Effector memory CD8-positive, alpha-beta T cell (primary cell): ENCODE data around the gene KDF1.

Source experiments
- ATAC-seq: fragments of 150-1000 bp; cut with Tn5 transposase; replicated peaks from 2 replicates; pipeline ENCODE4 v1.10.0; 2021; ENCODE audit warnings: mild to moderate bottlenecking, moderate library complexity
- DNase-seq, 3 experiments: peaks; one replicate each; pipeline ENCODE4 v3.0.0; 2021
- H3K27ac Mint-ChIP-seq, 2 donors: one replicate each; pipeline ENCODE4 v1.8.0; 2022; ENCODE audit warnings: mild to moderate bottlenecking in 2 of 2, mixed read lengths in 2 of 2, moderate library complexity in 2 of 2
- H3K27me3 Mint-ChIP-seq, 2 donors: one replicate each; pipeline ENCODE4 v1.8.0; 2022; ENCODE audit warnings: mixed read lengths in 2 of 2
- H3K36me3 Mint-ChIP-seq: one replicate; pipeline ENCODE4 v1.8.0; 2022; ENCODE audit warnings: mild to moderate bottlenecking, moderate library complexity, mixed read lengths; ENCODE audit not compliant: insufficient read depth
- H3K4me1 Mint-ChIP-seq, 2 donors: one replicate each; pipeline ENCODE4 v1.8.0; 2022; ENCODE audit warnings: low read depth in 2 of 2, mixed read lengths in 2 of 2
- H3K4me3 Mint-ChIP-seq, 2 donors: one replicate each; pipeline ENCODE4 v1.8.0; 2022; ENCODE audit warnings: mild to moderate bottlenecking in 2 of 2, mixed read lengths in 2 of 2, moderate library complexity in 2 of 2
- H3K9me3 Mint-ChIP-seq, 2 donors: one replicate each; pipeline ENCODE4 v1.8.0; 2022; ENCODE audit warnings: mixed read lengths in 2 of 2

KDF1 gene

GRCh38 chr1:26941311-26941710, 19.0 kb downstream of the KDF1 start:
- no peak for DNase-seq
- peaks cover 0 to 4% of the 10 kb centered on the region in 2 donors for H3K4me1 Mint-ChIP-seq
- H3K9me3 Mint-ChIP-seq = no peaks in the 10 kb centered on the region
- H3K27ac Mint-ChIP-seq = peak overlapping the region in 1 of 2 donors; percentile 68
- H3K4me3 Mint-ChIP-seq = no peak overlapping the region
- H3K27me3 Mint-ChIP-seq = no peaks in the 10 kb centered on the region
- peaks cover 46% of the 10 kb centered on the region for H3K36me3 Mint-ChIP-seq
- ATAC-seq = no peak

- peaks cover 2 to 4% of the 10 kb centered on the region in 2 donors for H3K4me1 Mint-ChIP-seq
- H3K4me3 Mint-ChIP-seq = no peak overlapping the region
- no peaks in the 10 kb centered on the region for H3K9me3 Mint-ChIP-seq
- no peaks in the 10 kb centered on the region for H3K27me3 Mint-ChIP-seq
- no peak for ATAC-seq
- no peak for DNase-seq
- peak overlapping the region; percentile 12 to 41 for H3K27ac Mint-ChIP-seq
- H3K36me3 Mint-ChIP-seq = peaks cover 44% of the 10 kb centered on the region
Observed at GRCh38 chr1:26938659-26939025, 21.6 kb downstream of the KDF1 start.

- no peak overlapping the region for H3K4me3 Mint-ChIP-seq
- H3K9me3 Mint-ChIP-seq = no peaks in the 10 kb centered on the region
- peaks cover 41% of the 10 kb centered on the region for H3K36me3 Mint-ChIP-seq
- no peaks in the 10 kb centered on the region for H3K27me3 Mint-ChIP-seq
- H3K27ac Mint-ChIP-seq = peak overlapping the region in 1 of 2 donors; percentile 41
- no peak for DNase-seq
- H3K4me1 Mint-ChIP-seq = peaks cover 2 to 4% of the 10 kb centered on the region in 2 donors
- no peak for ATAC-seq
Observed at GRCh38 chr1:26938004-26938658, 22.1 kb downstream of the KDF1 start.

- Mint-ChIP-seq H3K4me1 (peaks cover 2 to 10% of the 10 kb centered on the region in 2 donors), H3K27ac (no peak overlapping the region), H3K4me3 (no peak overlapping the region), H3K27me3 (no peaks in the 10 kb centered on the region), H3K36me3 (peaks cover 37% of the 10 kb centered on the region), H3K9me3 (no peaks in the 10 kb centered on the region)
- ATAC-seq (no peak), DNase-seq (no peak)
Observed at GRCh38 chr1:26936823-26937222, 23.4 kb downstream of the KDF1 start.

- ATAC-seq (no peak), DNase-seq (no peak)
- H3K36me3 Mint-ChIP-seq = peaks cover 43% of the 10 kb centered on the region
Observed at GRCh38 chr1:26932531-26932930, 27.7 kb downstream of the KDF1 start.

GRCh38 chr1:26923711-26924110, 36.6 kb downstream of the KDF1 start:
- H3K36me3 Mint-ChIP-seq = peaks cover 45% of the 10 kb centered on the region
- DNase-seq (no peak), ATAC-seq (no peak)
- H3K4me1 Mint-ChIP-seq = peaks cover 21 to 26% of the 10 kb centered on the region in 2 donors
- H3K27ac Mint-ChIP-seq = peak overlapping the region in 1 of 2 donors; percentile 97
- no peaks in the 10 kb centered on the region for H3K9me3 Mint-ChIP-seq
- H3K27me3 Mint-ChIP-seq = no peaks in the 10 kb centered on the region
- H3K4me3 Mint-ChIP-seq = peak overlapping the region in 1 of 2 donors; percentile 86

More at GRCh38 chr1:26932531-26932930, 27.7 kb downstream of the KDF1 start:
- H3K4me1 Mint-ChIP-seq = peaks cover 2 to 6% of the 10 kb centered on the region in 2 donors
- H3K27ac Mint-ChIP-seq = peak overlapping the region in 1 of 2 donors; percentile 49
- H3K9me3 Mint-ChIP-seq = no peaks in the 10 kb centered on the region
- no peaks in the 10 kb centered on the region for H3K27me3 Mint-ChIP-seq
- H3K4me3 Mint-ChIP-seq = no peak overlapping the region

- Mint-ChIP-seq H3K27ac (peak overlapping the region; percentile 96 to 97), H3K36me3 (peaks cover 41% of the 10 kb centered on the region), H3K4me1 (peaks cover 21 to 26% of the 10 kb centered on the region in 2 donors), H3K4me3 (peak overlapping the region; percentile 86), H3K9me3 (no peaks in the 10 kb centered on the region), H3K27me3 (no peaks in the 10 kb centered on the region)
- ATAC-seq = no peak
- DNase-seq = no peak
Observed at GRCh38 chr1:26922901-26923300, 37.4 kb downstream of the KDF1 start.

- peak overlapping the region; percentile 96 to 97 for H3K27ac Mint-ChIP-seq
- no peaks in the 10 kb centered on the region for H3K9me3 Mint-ChIP-seq
- H3K4me3 Mint-ChIP-seq = peak overlapping the region; percentile 86
- ATAC-seq = no peak
- DNase-seq = no peak
- no peaks in the 10 kb centered on the region for H3K27me3 Mint-ChIP-seq
- peaks cover 37% of the 10 kb centered on the region for H3K36me3 Mint-ChIP-seq
- H3K4me1 Mint-ChIP-seq = peaks cover 21 to 26% of the 10 kb centered on the region in 2 donors
Observed at GRCh38 chr1:26922431-26922729, 37.9 kb downstream of the KDF1 start.

GRCh38 chr1:26921540-26922430, 38.5 kb downstream of the KDF1 start, which contains the start of gene NUDC:
NUDC (plus strand) TSS chr1:26921743; CDS start chr1:26921849, 106 bp downstream.
- peak within 1 kb of the TSS; percentile 96 to 97 for H3K27ac Mint-ChIP-seq
- no peaks in the 10 kb centered on the region for H3K9me3 Mint-ChIP-seq

GRCh38 chr1:26921126-26921539, 39.1 kb downstream of the KDF1 start:
- Mint-ChIP-seq H3K27me3 (no peaks in the 10 kb centered on the region), H3K27ac (peak overlapping the region; percentile 96 to 97)
- ATAC-seq = peak; percentile 33

More at GRCh38 chr1:26921540-26922430, 38.5 kb downstream of the KDF1 start, which contains the start of gene NUDC:
- H3K36me3 Mint-ChIP-seq = peaks cover 31% of the 10 kb centered on the region
- ATAC-seq = peak; percentile 88
- no peaks in the 10 kb centered on the region for H3K27me3 Mint-ChIP-seq
- peaks cover 18 to 23% of the 10 kb centered on the region in 2 donors for H3K4me1 Mint-ChIP-seq
- H3K4me3 Mint-ChIP-seq = peak within 1 kb of the TSS; percentile 86
- DNase-seq = peak; percentile 94 to 95 (median 95)

GRCh38 chr1:26915204-26915842, 44.9 kb downstream of the KDF1 start:
- H3K4me1 Mint-ChIP-seq = peaks cover 0 to 2% of the 10 kb centered on the region in 2 donors
- no peak overlapping the region for H3K4me3 Mint-ChIP-seq
- H3K9me3 Mint-ChIP-seq = no peaks in the 10 kb centered on the region
- H3K36me3 Mint-ChIP-seq = no peaks in the 10 kb centered on the region
- DNase-seq (no peak), ATAC-seq (no peak)
- H3K27me3 Mint-ChIP-seq = peaks cover 0 to 1% of the 10 kb centered on the region in 2 donors
- no peak overlapping the region for H3K27ac Mint-ChIP-seq

More at GRCh38 chr1:26921126-26921539, 39.1 kb downstream of the KDF1 start:
- Mint-ChIP-seq H3K36me3 (peaks cover 25% of the 10 kb centered on the region), H3K4me3 (peak overlapping the region; percentile 86), H3K4me1 (peaks cover 16 to 22% of the 10 kb centered on the region in 2 donors), H3K9me3 (no peaks in the 10 kb centered on the region)
- no peak for DNase-seq

GRCh38 chr1:26913754-26914619, 46.3 kb downstream of the KDF1 start, which contains the start of gene NR0B2:
NR0B2 (minus strand) TSS chr1:26913975; CDS start chr1:26913940, 35 bp downstream.
- Mint-ChIP-seq H3K9me3 (no peaks in the 10 kb centered on the region), H3K4me3 (no peak within 1 kb of the TSS), H3K27ac (no peak within 1 kb of the TSS), H3K27me3 (peaks cover 0 to 10% of the 10 kb centered on the region in 2 donors), H3K4me1 (no peaks in the 10 kb centered on the region), H3K36me3 (no peaks in the 10 kb centered on the region)
- DNase-seq = no peak
- ATAC-seq = no peak
